ENCODE measurements around the gene TULP3. TPM values are rescaled to one million over a fixed set of nuclear protein-coding genes. Genes with fewer than 3 reads are reported as not detected.

Gene TULP3
- total and polyA plus RNA-seq, 2 of the 8 experiments (the other 6 are each of a cell fraction or from before 2014, with no cell fraction given): 18.4 to 21.2 TPM

DNA sequence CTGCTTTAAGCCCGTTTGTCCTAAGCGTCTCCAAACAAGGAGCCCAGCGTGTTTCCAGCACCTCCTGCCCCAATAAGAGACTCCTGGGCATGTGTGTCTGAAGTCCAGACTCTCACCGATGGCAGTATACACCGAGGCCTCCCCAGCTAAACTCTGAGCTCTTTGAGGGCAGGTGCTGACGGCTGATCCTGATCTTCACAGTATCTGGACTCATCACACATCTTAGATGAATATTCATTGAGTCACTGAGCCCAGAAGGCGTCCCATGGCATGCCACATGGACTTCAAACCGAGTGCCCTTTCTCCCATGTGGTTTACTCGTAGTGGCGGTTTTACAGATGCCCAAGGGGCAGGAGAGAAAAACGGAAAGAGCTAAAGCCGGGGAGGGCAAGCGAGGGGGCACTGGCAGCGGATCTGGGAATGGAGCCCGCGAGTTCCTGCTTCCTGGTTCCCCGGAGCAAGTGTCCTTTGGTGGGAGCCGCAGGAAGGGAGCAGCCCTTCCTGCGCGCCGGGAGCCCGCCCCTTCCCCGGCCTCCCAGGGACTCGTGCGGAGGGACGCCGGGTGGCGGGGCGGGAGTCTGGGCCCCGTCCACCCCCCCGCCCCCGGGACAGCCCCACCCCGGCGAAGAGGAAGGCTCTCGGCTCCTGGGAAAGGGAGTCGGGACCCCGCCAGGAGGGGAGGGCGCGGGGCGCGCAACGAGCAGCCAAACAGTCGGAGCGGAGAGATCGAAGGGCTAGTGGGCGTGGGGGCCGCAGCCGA, 67.9 kb downstream of the TULP3 start (continued):
- TF ChIP-seq SAP30 (IDR thresholded peaks at IDR 0.05; ENCODE audit: insufficient read depth, insufficient replicate concordance, low read length): no peak
- no peak for TF ChIP-seq GABPA (IDR thresholded peaks at IDR 0.05; ENCODE audit: borderline replicate concordance, insufficient read depth, low read length)
- no peak for TF ChIP-seq SIX5 (IDR thresholded peaks at IDR 0.05; ENCODE audit: low read depth, low read length)
- TF ChIP-seq ASH2L (IDR thresholded peaks at IDR 0.05; ENCODE audit: low read length): peak; percentile 46
- no peak for TF ChIP-seq TCF12 (IDR thresholded peaks at IDR 0.05; ENCODE audit: low read depth, low read length)
- TF ChIP-seq CTBP2 (IDR thresholded peaks at IDR 0.05; ENCODE audit: borderline replicate concordance, insufficient read depth, insufficient read length, low read length): no peak
- peak; percentile 12; the same call in 1 of the 2 replicates for TF ChIP-seq PHF8 (conservative IDR thresholded peaks at IDR 0.05; ENCODE audit: low read depth, low read length)
- TF ChIP-seq, protein P1, sequence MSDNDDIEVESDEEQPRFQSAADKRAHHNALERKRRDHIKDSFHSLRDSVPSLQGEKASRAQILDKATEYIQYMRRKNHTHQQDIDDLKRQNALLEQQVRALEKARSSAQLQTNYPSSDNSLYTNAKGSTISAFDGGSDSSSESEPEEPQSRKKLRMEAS (IDR thresholded peaks at IDR 0.05): peak; percentile 83
- no peak for TF ChIP-seq POU5F1 (IDR thresholded peaks at IDR 0.05; ENCODE audit: low read depth, low read length)
- TF ChIP-seq RXRA (IDR thresholded peaks at IDR 0.05; ENCODE audit: insufficient read depth, low read depth, low read length): no peak
- TF ChIP-seq, protein P2, sequence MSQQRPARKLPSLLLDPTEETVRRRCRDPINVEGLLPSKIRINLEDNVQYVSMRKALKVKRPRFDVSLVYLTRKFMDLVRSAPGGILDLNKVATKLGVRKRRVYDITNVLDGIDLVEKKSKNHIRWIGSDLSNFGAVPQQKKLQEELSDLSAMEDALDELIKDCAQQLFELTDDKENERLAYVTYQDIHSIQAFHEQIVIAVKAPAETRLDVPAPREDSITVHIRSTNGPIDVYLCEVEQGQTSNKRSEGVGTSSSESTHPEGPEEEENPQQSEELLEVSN (IDR thresholded peaks at IDR 0.05): peak; percentile 78
- peak; percentile 59; the same call in 1 of the 2 replicates for TF ChIP-seq RBBP5 (IDR thresholded peaks at IDR 0.05; ENCODE audit: borderline replicate concordance, low read depth, low read length)
- no peak for TF ChIP-seq RFX5 (IDR thresholded peaks at IDR 0.05; ENCODE audit: borderline replicate concordance, low read depth, low read length)
